Measurements from ENCODE around the gene MDN1.

The MDN1 gene

GRCh38 chr6:89650579-89650978 is 169.0 kb downstream of the MDN1 start:
- TF ChIP-seq CTCF (IDR thresholded peaks at IDR 0.05; ENCODE audit: borderline replicate concordance, extremely low read depth, low read length, poor library complexity, severe bottlenecking) (no peak), EZH2 (IDR thresholded peaks at IDR 0.05; ENCODE audit: borderline replicate concordance, low read depth, low read length, severe bottlenecking) (no peak)
- H3K4me3 ChIP-seq (ENCODE audit: low read depth in 1 of 2, low read length in 2 of 2): no peak overlapping the region
- no peak overlapping the region for H3K27ac ChIP-seq (ENCODE audit: low read length)
- ATAC-seq (ENCODE audit: insufficient read depth, low read depth): no peak
- no peak overlapping the region for H3K9ac ChIP-seq (ENCODE audit: low read depth, low read length)
- no peaks in the 10 kb centered on the region for H3K79me2 ChIP-seq (ENCODE audit: insufficient read depth, low read length)
- no peaks in the 10 kb centered on the region for H3K4me1 ChIP-seq (ENCODE audit: insufficient read depth, low read length)
- H2AFZ ChIP-seq (ENCODE audit: low read depth, low read length): no peak overlapping the region
- H4K20me1 ChIP-seq (ENCODE audit: insufficient read depth, low read length): no peaks in the 10 kb centered on the region
- peaks cover 94% of the 10 kb centered on the region for H3K36me3 ChIP-seq (ENCODE audit: insufficient read depth, low read length)
- H3K27me3 ChIP-seq (ENCODE audit: insufficient read depth, low read length, poor library complexity): no peaks in the 10 kb centered on the region
- H3K9me3 ChIP-seq (ENCODE audit: insufficient read depth, low read length, severe bottlenecking): no peaks in the 10 kb centered on the region
- no peak for DNase-seq
- H3K4me2 ChIP-seq (ENCODE audit: insufficient read depth, low read length): no peak overlapping the region

DNA sequence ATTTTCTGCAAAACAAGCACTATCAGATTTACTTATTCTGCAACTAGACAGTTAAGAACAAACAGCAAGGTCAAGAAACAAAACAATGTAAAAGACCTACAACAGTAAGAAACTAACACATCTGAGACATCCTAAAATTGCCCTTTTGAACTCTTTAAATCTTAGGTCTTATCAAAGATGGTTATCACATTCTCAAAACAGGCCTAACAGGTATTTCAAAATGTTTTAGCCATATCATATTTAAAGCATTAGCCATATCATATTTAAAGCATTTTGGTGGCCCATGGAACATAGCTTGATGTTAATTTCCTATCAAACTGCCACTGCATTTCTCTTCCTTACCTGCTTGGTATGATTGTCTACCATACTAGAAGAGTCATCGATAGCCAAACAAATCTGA is 169.9 kb downstream of the MDN1 start:
- peaks cover 92% of the 10 kb centered on the region for H3K36me3 ChIP-seq (ENCODE audit: insufficient read depth, low read length)

DNA sequence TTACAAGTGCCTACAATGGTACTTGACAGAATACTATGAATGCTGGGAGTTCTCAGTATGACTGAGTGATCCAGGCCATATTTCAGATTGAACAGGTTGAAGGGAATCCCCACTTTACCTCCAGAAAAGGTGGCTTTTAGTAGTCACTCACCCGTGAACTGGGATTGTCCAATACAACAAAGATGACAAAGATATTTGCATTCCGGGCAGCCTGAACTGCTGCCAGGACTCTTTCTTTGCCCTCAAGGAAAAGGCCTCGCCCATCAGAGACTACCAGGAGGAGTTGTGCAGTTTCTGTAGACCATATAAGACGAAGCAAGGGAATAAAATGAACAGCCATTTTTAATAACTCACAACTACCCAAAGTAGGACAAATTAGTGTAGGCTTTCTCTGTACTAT is 174.7 kb downstream of the MDN1 start:
- no peak overlapping the region for H3K9ac ChIP-seq (ENCODE audit: low read depth, low read length)
- H3K4me1 ChIP-seq (ENCODE audit: insufficient read depth, low read length): peaks cover 4% of the 10 kb centered on the region; the same call in 1 of the 2 replicates
- H3K4me3 ChIP-seq (ENCODE audit: low read depth in 1 of 2, low read length in 2 of 2): no peak overlapping the region
- no peaks in the 10 kb centered on the region for H3K9me3 ChIP-seq (ENCODE audit: insufficient read depth, low read length, severe bottlenecking)
- no peaks in the 10 kb centered on the region for H4K20me1 ChIP-seq (ENCODE audit: insufficient read depth, low read length)
- TF ChIP-seq CTCF (IDR thresholded peaks at IDR 0.05; ENCODE audit: borderline replicate concordance, extremely low read depth, low read length, poor library complexity, severe bottlenecking): no peak
- TF ChIP-seq EZH2 (IDR thresholded peaks at IDR 0.05; ENCODE audit: borderline replicate concordance, low read depth, low read length, severe bottlenecking): no peak
- ATAC-seq (ENCODE audit: insufficient read depth, low read depth) (no peak), DNase-seq (no peak)
- peaks cover 82% of the 10 kb centered on the region for H3K36me3 ChIP-seq (ENCODE audit: insufficient read depth, low read length)
- H3K27ac ChIP-seq (ENCODE audit: low read length): no peak overlapping the region
- H3K4me2 ChIP-seq (ENCODE audit: insufficient read depth, low read length): no peak overlapping the region
- H3K27me3 ChIP-seq (ENCODE audit: insufficient read depth, low read length, poor library complexity): no peaks in the 10 kb centered on the region
- H3K79me2 ChIP-seq (ENCODE audit: insufficient read depth, low read length): no peaks in the 10 kb centered on the region; the same call in 1 of the 2 replicates
- H2AFZ ChIP-seq (ENCODE audit: low read depth, low read length): no peak overlapping the region

More for the DNA sequence above, 169.9 kb downstream of the MDN1 start:
- H2AFZ ChIP-seq (ENCODE audit: low read depth, low read length): no peak overlapping the region
- H3K9ac ChIP-seq (ENCODE audit: low read depth, low read length): no peak overlapping the region
- no peak for ATAC-seq (ENCODE audit: insufficient read depth, low read depth)
- no peak overlapping the region for H3K4me3 ChIP-seq (ENCODE audit: low read depth in 1 of 2, low read length in 2 of 2)
- H3K27me3 ChIP-seq (ENCODE audit: insufficient read depth, low read length, poor library complexity): no peaks in the 10 kb centered on the region
- no peaks in the 10 kb centered on the region for H3K9me3 ChIP-seq (ENCODE audit: insufficient read depth, low read length, severe bottlenecking)
- no peak overlapping the region for H3K4me2 ChIP-seq (ENCODE audit: insufficient read depth, low read length)
- DNase-seq: no peak
- no peaks in the 10 kb centered on the region for H4K20me1 ChIP-seq (ENCODE audit: insufficient read depth, low read length)
- H3K27ac ChIP-seq (ENCODE audit: low read length): no peak overlapping the region
- TF ChIP-seq CTCF (IDR thresholded peaks at IDR 0.05; ENCODE audit: borderline replicate concordance, extremely low read depth, low read length, poor library complexity, severe bottlenecking) (no peak), EZH2 (IDR thresholded peaks at IDR 0.05; ENCODE audit: borderline replicate concordance, low read depth, low read length, severe bottlenecking) (no peak)
- no peaks in the 10 kb centered on the region for H3K79me2 ChIP-seq (ENCODE audit: insufficient read depth, low read length)
- no peaks in the 10 kb centered on the region for H3K4me1 ChIP-seq (ENCODE audit: insufficient read depth, low read length)

- peaks cover 14% of the 10 kb centered on the region for H3K4me1 ChIP-seq (ENCODE audit: insufficient read depth, low read length)
- H3K27ac ChIP-seq (ENCODE audit: low read length): no peak overlapping the region
- no peaks in the 10 kb centered on the region for H3K27me3 ChIP-seq (ENCODE audit: insufficient read depth, low read length, poor library complexity)
- no peaks in the 10 kb centered on the region for H4K20me1 ChIP-seq (ENCODE audit: insufficient read depth, low read length)
- peaks cover 11% of the 10 kb centered on the region for H3K79me2 ChIP-seq (ENCODE audit: insufficient read depth, low read length)
- no peaks in the 10 kb centered on the region for H3K9me3 ChIP-seq (ENCODE audit: insufficient read depth, low read length, severe bottlenecking)
- H3K4me3 ChIP-seq (ENCODE audit: low read depth in 1 of 2, low read length in 2 of 2): no peak overlapping the region
- no peak overlapping the region for H3K4me2 ChIP-seq (ENCODE audit: insufficient read depth, low read length)
- no peak for ATAC-seq (ENCODE audit: insufficient read depth, low read depth)
- no peak overlapping the region for H2AFZ ChIP-seq (ENCODE audit: low read depth, low read length)
- DNase-seq: no peak
- H3K9ac ChIP-seq (ENCODE audit: low read depth, low read length): no peak overlapping the region
- TF ChIP-seq EZH2 (IDR thresholded peaks at IDR 0.05; ENCODE audit: borderline replicate concordance, low read depth, low read length, severe bottlenecking): no peak
- no peak for TF ChIP-seq CTCF (IDR thresholded peaks at IDR 0.05; ENCODE audit: borderline replicate concordance, extremely low read depth, low read length, poor library complexity, severe bottlenecking)
- peaks cover 69% of the 10 kb centered on the region for H3K36me3 ChIP-seq (ENCODE audit: insufficient read depth, low read length)
These were observed 176.2 kb downstream of the MDN1 start for GRCh38 chr6:89643406-89643805.

Measured in DND-41 (cell line).